Natural killer cell treated with Interleukin-12 subunit alpha and Interleukin-12 subunit beta and Interleukin-15 and Interleukin-18, amount 100 ng/mL, for 72 hours (primary cell): Measurements from ENCODE around the gene ADAMTS10. TPM values are rescaled to one million over a fixed set of nuclear protein-coding genes. Genes with fewer than 3 reads are reported as not detected.
"Not testable (repeated sequence)": the region's sequence is repeated elsewhere in the genome, so short reads cannot be mapped to it uniquely, and the experiment has no call there.

Experiments
- ATAC-seq, 2 donors: fragments of 150-1000 bp; cut with Tn5 transposase in 1 of 2; sonication (Bioruptor Pico), chemical (Tn5 transposase) in 1 of 2; 2 replicates each; pipeline ENCODE4 v1.10.0; 2021
- DNase-seq: peaks from one replicate; pipeline ENCODE4 v3.0.0; 2022; ENCODE audit warnings: low spot score
- H3K27ac Mint-ChIP-seq, 2 donors: 1 replicate in 1 of 2; 2 replicates in 1 of 2; pipeline ENCODE4 v1.8.0; 2022; ENCODE audit warnings: mixed read lengths in 2 of 2, mild to moderate bottlenecking in 1 of 2, moderate library complexity in 1 of 2
- H3K27me3 Mint-ChIP-seq, 2 donors: 1 replicate in 1 of 2; 2 replicates in 1 of 2; pipeline ENCODE4 v1.8.0; 2022; ENCODE audit warnings: mixed read lengths in 2 of 2
- H3K36me3 Mint-ChIP-seq: one replicate; pipeline ENCODE4 v1.8.0; 2022; ENCODE audit warnings: mixed read lengths
- H3K4me1 Mint-ChIP-seq, 2 donors: 1 replicate in 1 of 2; 2 replicates in 1 of 2; pipeline ENCODE4 v1.8.0; 2022; ENCODE audit warnings: low read depth in 2 of 2, mixed read lengths in 2 of 2, mild to moderate bottlenecking in 1 of 2
- H3K4me3 Mint-ChIP-seq: one replicate; pipeline ENCODE4 v1.8.0; 2022; ENCODE audit warnings: mixed read lengths
- H3K9me3 Mint-ChIP-seq: 2 replicates; pipeline ENCODE4 v1.8.0; 2022; ENCODE audit warnings: mixed read lengths
- total RNA-seq, 2 donors: library from RNA; stranded (reverse); gene quantifications; one replicate each; pipeline ENCODE4 v1.2.3, GENCODE V29; 2022

Gene ADAMTS10
- total RNA-seq, 2 donors from 2014 or later, result 8.2 to 11.3 TPM

DNA sequence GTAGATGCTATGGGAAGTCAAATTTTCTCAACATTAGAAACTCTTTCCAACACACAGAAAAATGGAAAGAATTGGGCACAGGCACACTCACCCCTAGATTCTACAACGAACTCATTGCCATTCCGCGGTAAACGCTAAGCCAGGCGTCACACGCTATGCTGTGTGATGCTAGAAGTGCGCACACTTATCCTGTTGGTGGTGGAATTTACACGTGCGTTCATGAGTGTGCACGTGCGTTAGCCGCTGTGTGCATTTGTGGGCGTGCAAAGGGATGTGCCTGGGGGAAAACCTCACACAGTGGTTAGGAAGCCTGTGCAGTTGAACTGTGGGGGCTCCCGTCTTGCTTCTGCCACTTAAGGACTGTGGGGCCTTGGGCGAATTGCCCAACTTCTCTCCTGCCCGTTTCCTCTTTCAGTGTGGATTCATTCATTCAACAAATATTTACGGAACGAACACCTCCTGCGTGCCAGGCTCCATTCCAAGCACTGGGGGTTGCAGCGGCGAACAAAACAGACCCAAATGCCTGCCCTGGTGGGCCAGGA lies 27.6 kb upstream of the ADAMTS10 start:
- no peak for DNase-seq
- peaks cover 0 to 13% of the 10 kb centered on the region in 2 donors for H3K27me3 Mint-ChIP-seq
- H3K27ac Mint-ChIP-seq, result no peak overlapping the region
- no peak for ATAC-seq
- H3K4me1 Mint-ChIP-seq, result peaks cover 4 to 21% of the 10 kb centered on the region in 2 donors
- no peaks in the 10 kb centered on the region for H3K9me3 Mint-ChIP-seq
- no peak overlapping the region for H3K4me3 Mint-ChIP-seq
- H3K36me3 Mint-ChIP-seq, result no peaks in the 10 kb centered on the region

DNA sequence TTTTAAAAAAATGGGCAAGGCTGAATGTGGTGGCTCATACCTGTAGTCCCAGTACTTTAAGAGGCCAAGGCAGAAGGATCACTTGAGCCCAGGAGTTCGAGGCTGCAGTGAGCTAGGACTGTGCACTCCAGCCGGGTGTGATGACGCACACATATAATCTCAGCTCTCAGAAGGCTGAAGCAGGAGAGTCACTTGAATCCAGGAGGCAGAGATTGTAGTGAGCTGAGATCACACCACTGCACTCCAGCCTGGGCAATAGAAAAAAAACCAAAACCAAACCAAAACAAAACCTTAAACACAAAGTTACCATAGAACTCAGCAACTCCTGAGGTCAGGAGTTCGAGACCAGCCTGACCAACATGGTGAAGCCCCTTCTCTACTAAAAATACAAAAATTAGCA lies 26.6 kb upstream of the ADAMTS10 start:
- peaks cover 4 to 19% of the 10 kb centered on the region in 2 donors for H3K4me1 Mint-ChIP-seq
- not testable (repeated sequence) for ATAC-seq, H3K9me3 Mint-ChIP-seq, DNase-seq, H3K36me3 Mint-ChIP-seq, H3K27ac Mint-ChIP-seq, H3K4me3 Mint-ChIP-seq
- peaks cover 0 to 13% of the 10 kb centered on the region in 2 donors for H3K27me3 Mint-ChIP-seq

DNA sequence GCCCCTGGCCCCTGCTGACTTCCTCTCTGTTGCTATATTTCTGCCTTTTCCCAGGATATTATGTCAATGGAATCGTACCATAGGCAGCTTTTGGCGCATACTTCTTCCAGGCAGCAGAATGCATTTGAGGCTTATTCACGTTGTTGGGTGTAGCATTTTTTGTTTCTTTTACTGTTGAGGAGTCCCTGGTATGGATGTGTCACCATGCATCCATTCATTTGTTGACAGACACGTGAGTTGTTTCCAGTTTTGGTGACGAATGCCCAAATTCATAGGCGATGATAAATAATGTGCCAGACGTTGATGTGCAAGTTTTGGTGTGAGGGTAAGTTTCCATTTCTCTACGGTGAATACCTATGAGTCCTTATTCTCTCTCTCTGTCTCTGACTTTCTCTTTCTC lies 24.9 kb upstream of the ADAMTS10 start:
- H3K9me3 Mint-ChIP-seq, result no peaks in the 10 kb centered on the region
- H3K36me3 Mint-ChIP-seq, result no peaks in the 10 kb centered on the region
- no peak for ATAC-seq
- H3K4me1 Mint-ChIP-seq, result peaks cover 4 to 18% of the 10 kb centered on the region in 2 donors
- no peak for DNase-seq
- no peak overlapping the region for H3K27ac Mint-ChIP-seq
- peaks cover 0 to 13% of the 10 kb centered on the region in 2 donors for H3K27me3 Mint-ChIP-seq
- no peak overlapping the region for H3K4me3 Mint-ChIP-seq

DNA sequence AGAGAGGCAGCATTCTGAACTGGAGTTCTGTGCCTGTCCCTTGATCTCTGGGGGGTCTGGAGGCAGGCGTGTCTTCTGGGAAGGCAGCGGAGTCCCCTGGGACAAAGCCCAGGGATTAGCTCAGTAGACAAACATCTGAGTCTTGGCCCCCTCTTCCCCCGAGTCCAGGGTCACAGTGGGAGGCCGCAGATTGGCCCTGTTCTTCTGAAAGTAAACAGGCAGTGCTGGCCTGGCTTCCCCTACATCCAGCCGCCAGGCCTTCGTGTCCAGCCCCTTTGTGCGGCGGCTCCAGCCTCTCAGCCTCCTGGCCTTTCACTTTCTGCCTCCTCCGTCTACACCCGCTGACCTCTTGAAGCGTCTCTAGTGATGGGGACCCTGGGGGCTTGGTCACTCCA lies 20.9 kb upstream of the ADAMTS10 start:
- no peaks in the 10 kb centered on the region for H3K36me3 Mint-ChIP-seq
- H3K27ac Mint-ChIP-seq, result no peak overlapping the region
- H3K9me3 Mint-ChIP-seq, result no peaks in the 10 kb centered on the region
- H3K27me3 Mint-ChIP-seq, result no peaks in the 10 kb centered on the region
- H3K4me3 Mint-ChIP-seq, result no peak overlapping the region
- no peak for ATAC-seq
- peaks cover 9 to 14% of the 10 kb centered on the region in 2 donors for H3K4me1 Mint-ChIP-seq
- no peak for DNase-seq

DNA sequence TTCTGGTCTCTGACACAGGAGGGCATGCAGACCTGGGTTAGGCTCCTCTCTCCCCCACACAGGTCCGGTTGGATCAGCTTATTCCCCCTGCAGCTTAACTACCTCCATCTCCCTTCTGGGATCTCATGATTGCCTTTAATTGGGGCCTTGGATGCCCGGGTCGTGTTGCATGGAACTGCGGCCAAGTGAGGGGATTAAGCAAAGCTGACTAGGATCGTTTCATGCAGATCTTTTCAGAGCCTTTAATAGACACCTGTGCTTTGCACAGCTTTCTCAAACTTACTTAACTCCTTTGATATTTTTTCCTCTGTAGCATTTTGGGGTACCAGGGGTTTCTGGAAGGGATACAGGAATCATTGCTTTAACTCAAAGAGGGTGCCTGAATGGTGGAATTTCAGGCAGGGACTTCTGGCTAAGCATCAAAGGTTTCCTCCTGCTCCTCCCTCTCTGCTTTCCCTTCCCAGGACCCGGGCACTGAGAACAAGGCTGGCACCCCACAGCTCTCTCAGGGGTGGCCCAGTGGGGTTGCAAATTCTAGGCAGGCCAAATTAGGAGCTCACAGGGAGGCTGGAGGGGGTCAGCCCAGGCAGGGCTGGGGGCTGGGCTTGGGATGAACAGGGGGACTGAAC lies 20.4 kb upstream of the ADAMTS10 start:
- Mint-ChIP-seq H3K27ac (no peak overlapping the region), H3K9me3 (no peaks in the 10 kb centered on the region), H3K27me3 (no peaks in the 10 kb centered on the region), H3K36me3 (no peaks in the 10 kb centered on the region), H3K4me3 (no peak overlapping the region), H3K4me1 (peaks cover 9 to 14% of the 10 kb centered on the region in 2 donors)
- DNase-seq (no peak), ATAC-seq (no peak)

DNA sequence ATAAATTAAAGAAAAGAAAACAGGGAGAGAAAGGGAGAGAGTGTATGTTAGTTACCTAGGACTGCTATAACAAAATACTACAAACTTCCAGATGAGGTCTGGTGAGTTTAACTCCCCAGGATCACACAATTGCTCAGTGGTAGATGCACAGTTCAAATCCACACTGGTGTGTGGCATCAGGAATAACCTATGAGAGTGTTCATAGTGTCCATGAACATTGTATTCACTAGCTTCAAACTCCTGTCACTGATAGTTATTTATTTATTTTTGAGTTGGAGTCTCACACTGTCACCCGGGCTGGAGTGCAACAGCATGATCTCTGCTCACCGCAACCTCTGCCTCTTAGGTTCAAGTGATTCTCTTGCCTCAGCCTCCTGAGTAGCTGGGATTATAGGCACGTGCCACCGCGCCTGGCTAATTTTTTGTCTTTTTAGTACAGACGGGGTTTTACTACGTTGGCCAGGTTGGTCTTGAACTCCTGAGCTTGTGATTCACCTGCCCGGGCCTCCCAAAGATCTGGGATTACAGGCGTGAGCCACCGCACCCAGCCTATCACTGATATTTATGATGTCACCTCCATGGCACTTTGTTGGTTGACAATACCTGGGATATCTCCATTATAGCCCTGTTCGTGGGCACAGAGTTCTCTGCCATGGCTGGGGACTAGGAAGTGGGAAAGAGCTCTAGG lies 19.6 kb upstream of the ADAMTS10 start, which contains the start of gene NFILZ:
Gene NFILZ, plus strand, starts transcription at position 638 of the 688 bp plus-strand sequence. CDS start 46,133 bp downstream, outside the sequence.
- H3K9me3 Mint-ChIP-seq, result no peaks in the 10 kb centered on the region
- ATAC-seq, result no peak
- H3K4me3 Mint-ChIP-seq, result no peak within 1 kb of the TSS
- H3K27me3 Mint-ChIP-seq, result no peaks in the 10 kb centered on the region
- H3K27ac Mint-ChIP-seq, result no peak within 1 kb of the TSS
- H3K36me3 Mint-ChIP-seq, result no peaks in the 10 kb centered on the region
- H3K4me1 Mint-ChIP-seq, result peaks cover 5 to 10% of the 10 kb centered on the region in 2 donors
- DNase-seq, result no peak

DNA sequence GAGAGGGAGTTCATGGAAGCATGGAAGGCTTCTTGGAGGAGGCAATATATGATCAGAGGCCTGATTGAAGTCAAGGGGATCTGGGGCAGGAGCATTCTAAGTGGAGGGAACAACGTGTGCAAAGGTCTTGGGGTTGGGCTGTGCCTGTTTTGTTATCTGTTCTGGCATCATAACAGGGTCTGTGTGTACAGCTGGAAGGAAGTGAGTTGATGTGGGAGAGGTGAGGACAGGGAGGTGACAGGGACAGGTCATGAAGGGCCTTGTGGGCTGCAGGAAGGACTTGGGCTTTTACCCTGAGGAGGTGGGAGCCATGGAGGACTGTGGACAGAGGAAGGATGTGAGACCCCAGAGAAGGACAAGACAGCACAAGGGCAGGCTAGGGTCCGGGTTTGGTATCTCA lies 18.7 kb upstream of the ADAMTS10 start:
- no peak for ATAC-seq
- DNase-seq, result no peak
- peaks cover 5 to 10% of the 10 kb centered on the region in 2 donors for H3K4me1 Mint-ChIP-seq
- no peaks in the 10 kb centered on the region for H3K36me3 Mint-ChIP-seq
- H3K4me3 Mint-ChIP-seq, result no peak overlapping the region
- no peaks in the 10 kb centered on the region for H3K9me3 Mint-ChIP-seq
- no peaks in the 10 kb centered on the region for H3K27me3 Mint-ChIP-seq
- no peak overlapping the region for H3K27ac Mint-ChIP-seq

DNA sequence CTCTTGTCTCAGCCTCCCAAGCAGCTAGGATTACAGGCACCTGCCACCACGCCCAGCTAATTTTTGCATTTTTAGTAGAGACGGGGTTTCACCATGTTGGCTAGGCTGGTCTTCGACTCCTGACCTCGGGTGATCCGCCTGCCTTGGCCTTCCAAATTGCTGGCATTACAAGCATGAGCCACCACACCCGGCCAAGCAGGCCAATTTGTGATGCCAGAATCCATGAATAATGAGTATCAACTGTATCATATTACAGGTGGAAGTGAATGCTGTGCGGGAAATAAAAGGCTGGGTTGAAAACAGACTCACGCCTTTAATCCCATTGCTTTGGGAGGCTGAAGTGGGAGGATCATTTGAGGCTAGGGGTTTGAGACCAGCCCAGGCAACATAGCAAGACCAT lies 16.3 kb upstream of the ADAMTS10 start:
- ATAC-seq (no peak), DNase-seq (no peak)
- peaks cover 5 to 7% of the 10 kb centered on the region in 2 donors for H3K4me1 Mint-ChIP-seq
- H3K27ac Mint-ChIP-seq, result no peak overlapping the region
- no peaks in the 10 kb centered on the region for H3K9me3 Mint-ChIP-seq
- H3K4me3 Mint-ChIP-seq, result no peak overlapping the region
- H3K27me3 Mint-ChIP-seq, result no peaks in the 10 kb centered on the region
- no peaks in the 10 kb centered on the region for H3K36me3 Mint-ChIP-seq

DNA sequence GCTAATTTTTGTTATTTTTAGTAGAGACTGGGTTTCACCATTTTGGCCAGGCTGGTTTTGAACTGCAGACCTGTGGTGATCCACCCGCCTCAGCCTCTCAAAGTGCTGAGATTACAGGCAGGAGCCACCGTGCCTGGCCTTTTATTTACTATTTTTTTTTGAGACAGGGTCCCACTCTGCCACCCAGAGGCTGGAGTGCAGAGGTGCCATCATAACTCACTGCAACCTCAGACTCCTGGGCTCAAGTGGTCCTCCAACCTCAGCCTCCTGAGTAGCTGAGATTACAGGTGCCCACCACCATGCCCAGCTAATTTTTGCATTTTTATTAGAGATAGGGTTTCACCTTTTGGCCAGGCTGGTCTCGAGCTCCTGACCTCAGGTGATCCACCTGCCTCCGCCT lies 12.4 kb upstream of the ADAMTS10 start:
- H3K27ac Mint-ChIP-seq, H3K36me3 Mint-ChIP-seq, H3K4me3 Mint-ChIP-seq, ATAC-seq, H3K9me3 Mint-ChIP-seq, H3K27me3 Mint-ChIP-seq, H3K4me1 Mint-ChIP-seq, DNase-seq: not testable (repeated sequence)

DNA sequence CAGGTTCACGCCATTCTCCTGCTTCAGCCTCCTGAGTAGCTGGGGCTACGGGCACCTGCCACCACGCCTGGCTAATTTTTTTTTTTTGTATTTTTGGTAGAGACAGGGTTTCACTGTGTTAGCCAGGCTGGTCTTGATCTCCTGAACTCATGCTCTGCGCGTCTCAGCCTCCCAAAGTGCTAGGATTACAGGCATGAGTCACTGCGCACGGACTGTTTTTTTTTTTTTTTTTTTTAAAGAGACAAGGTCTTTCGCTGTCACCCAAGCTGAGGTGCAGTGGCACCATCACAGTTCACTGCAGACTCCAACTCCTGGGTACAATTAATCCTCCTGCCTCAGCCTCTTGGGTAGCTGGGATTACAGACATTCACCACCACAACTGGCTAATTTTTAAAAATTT lies 8.2 kb upstream of the ADAMTS10 start:
- ATAC-seq (no peak), DNase-seq (no peak)
- no peak overlapping the region for H3K4me3 Mint-ChIP-seq
- no peaks in the 10 kb centered on the region for H3K9me3 Mint-ChIP-seq
- no peaks in the 10 kb centered on the region for H3K27me3 Mint-ChIP-seq
- peaks cover 12 to 16% of the 10 kb centered on the region in 2 donors for H3K4me1 Mint-ChIP-seq
- H3K27ac Mint-ChIP-seq, result no peak overlapping the region
- no peaks in the 10 kb centered on the region for H3K36me3 Mint-ChIP-seq

DNA sequence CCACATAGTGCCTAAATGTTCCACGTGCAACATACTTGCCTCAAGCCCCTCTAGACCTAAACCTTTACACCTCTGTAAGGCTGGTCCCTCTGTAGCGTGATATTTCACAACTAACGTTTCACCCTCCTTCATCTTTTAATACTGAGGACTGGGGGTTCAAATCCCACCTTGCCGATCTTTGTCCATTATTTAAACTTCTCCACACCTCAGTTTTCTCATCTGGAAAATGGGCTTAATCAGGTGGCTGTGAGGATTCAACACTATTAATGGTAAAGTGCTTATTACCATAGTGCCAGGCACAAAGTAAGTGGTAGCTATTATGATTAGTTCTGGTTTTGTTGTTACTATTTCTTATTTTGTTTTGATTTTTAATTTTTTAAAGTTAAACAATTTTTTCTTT lies 7.5 kb upstream of the ADAMTS10 start:
- H3K4me3 Mint-ChIP-seq, result no peak overlapping the region
- no peak overlapping the region for H3K27ac Mint-ChIP-seq
- no peak for ATAC-seq
- no peaks in the 10 kb centered on the region for H3K9me3 Mint-ChIP-seq
- H3K4me1 Mint-ChIP-seq, result peaks cover 12 to 17% of the 10 kb centered on the region in 2 donors
- no peaks in the 10 kb centered on the region for H3K27me3 Mint-ChIP-seq
- DNase-seq, result no peak
- H3K36me3 Mint-ChIP-seq, result no peaks in the 10 kb centered on the region

DNA sequence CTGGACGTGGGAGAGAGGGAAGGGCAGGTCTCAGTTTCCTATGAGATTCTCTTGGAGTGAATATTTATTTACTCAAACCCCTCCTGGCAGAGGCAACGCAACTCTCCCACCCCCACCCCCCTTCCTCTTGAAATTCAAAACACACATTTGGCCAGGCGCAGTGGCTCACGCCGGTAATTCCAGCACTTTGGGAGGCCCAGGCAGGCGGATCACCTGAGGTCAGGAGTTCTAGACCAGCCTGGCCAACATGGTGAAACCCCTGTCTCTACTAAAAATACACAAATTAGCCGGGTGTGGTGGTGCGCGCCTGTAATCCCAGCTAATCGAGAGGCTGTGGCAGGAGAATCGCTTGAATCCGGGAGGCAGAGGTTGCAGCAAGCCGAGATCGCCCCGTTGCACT lies 6.8 kb upstream of the ADAMTS10 start:
- DNase-seq, ATAC-seq, H3K27ac Mint-ChIP-seq, H3K9me3 Mint-ChIP-seq, H3K36me3 Mint-ChIP-seq, H3K27me3 Mint-ChIP-seq, H3K4me3 Mint-ChIP-seq: not testable (repeated sequence)
- H3K4me1 Mint-ChIP-seq, result peaks cover 16 to 21% of the 10 kb centered on the region in 2 donors

DNA sequence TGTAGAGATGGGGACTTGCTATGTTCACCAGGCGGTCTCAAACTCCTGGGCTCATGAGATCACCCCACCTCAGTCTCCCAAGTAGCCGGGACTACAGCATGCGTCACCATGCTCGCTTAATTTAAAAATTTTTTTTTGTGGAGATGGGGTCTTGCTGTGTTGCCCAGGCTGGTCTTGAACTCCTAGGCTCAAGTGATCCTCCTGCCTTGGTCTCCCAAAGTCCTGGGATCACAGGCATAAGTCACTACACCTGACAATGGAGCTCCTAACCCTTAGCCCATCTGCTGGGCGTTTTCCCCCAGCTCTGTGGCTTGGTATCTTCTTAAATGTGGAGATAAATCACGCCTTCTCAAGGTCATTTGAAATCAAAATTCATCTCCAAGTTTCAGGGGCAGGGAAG lies 6.3 kb upstream of the ADAMTS10 start:
- no peaks in the 10 kb centered on the region for H3K27me3 Mint-ChIP-seq
- H3K27ac Mint-ChIP-seq, result no peak overlapping the region
- no peak overlapping the region for H3K4me3 Mint-ChIP-seq
- no peaks in the 10 kb centered on the region for H3K36me3 Mint-ChIP-seq
- DNase-seq (no peak), ATAC-seq (no peak)
- peaks cover 16 to 24% of the 10 kb centered on the region in 2 donors for H3K4me1 Mint-ChIP-seq
- H3K9me3 Mint-ChIP-seq, result no peaks in the 10 kb centered on the region

DNA sequence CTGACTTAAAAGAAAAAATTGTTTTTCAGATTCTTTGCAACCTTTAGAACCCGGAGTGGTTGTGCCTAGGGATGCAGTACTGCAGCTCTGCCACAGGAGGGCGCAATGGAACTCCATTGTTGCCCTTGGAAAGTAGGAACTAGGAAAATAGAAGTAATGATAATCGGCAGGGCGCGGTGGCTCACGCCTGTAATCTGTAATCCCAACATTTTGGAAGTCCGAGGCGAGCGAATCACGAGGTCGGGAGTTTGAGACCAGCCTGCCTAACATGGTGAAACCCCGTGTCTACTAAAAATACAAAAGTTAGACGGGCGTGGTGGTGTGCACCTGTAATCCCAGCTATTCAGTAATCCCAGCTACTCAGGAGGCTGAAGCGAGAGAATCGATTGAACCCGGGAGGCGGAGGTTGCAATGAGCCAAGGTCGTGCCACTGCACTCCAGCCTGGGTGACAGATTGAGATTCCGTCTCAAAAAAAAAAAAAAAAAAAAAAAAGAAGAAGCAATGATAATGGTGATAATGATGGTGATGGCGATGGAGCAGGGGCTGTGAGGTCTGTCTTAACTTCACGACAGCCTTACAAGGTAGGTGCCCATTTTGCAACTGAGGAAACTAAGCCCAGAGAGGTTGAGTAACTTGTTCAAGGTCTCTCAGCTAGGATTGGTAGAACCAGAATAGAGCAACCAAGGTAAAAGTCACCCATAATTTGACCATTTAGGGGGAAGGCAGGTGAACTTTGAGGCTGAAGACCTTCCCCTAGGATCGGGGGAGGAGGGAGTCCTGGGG lies 5.5 kb upstream of the ADAMTS10 start:
- Mint-ChIP-seq H3K4me3 (no peak overlapping the region), H3K27ac (no peak overlapping the region), H3K27me3 (no peaks in the 10 kb centered on the region), H3K4me1 (peaks cover 16 to 24% of the 10 kb centered on the region in 2 donors), H3K36me3 (no peaks in the 10 kb centered on the region), H3K9me3 (no peaks in the 10 kb centered on the region)
- ATAC-seq, result no peak
- DNase-seq, result no peak
